Fibroblast of lung (primary cell): ENCODE measurements around the gene MLKL. TPM values are rescaled to one million over a fixed set of nuclear protein-coding genes. Genes with fewer than 3 reads are reported as not detected.

Source experiments
- DNase-seq, 2 donors: peaks; one replicate each; pipeline versions ENCODE4 v3.0.0 to v3.0.0-alpha.2; 2010; ENCODE audit warnings: low read depth in 2 of 2
- H2AFZ ChIP-seq: 2 replicates; pipeline ENCODE4 v1.5.1; 2012; ENCODE audit warnings: low read length, control low read depth, inconsistent platforms
- H3K27ac ChIP-seq: 2 replicates; pipeline ENCODE4 v1.5.1; 2011; ENCODE audit warnings: low read length, control low read depth; ENCODE audit not compliant: insufficient read depth
- H3K27me3 ChIP-seq: 2 replicates; pipeline ENCODE4 v1.5.1; 2011; ENCODE audit warnings: mild to moderate bottlenecking, low read length; ENCODE audit not compliant: control insufficient read depth, insufficient read depth
- H3K36me3 ChIP-seq: 2 replicates; pipeline ENCODE4 v1.5.1; 2011; ENCODE audit warnings: low read length; ENCODE audit not compliant: control insufficient read depth, insufficient read depth
- H3K4me1 ChIP-seq: 2 replicates; pipeline ENCODE4 v1.5.1; 2011; ENCODE audit warnings: low read length; ENCODE audit not compliant: control insufficient read depth, insufficient read depth; ENCODE audit errors: extremely low read depth
- H3K4me2 ChIP-seq: 2 replicates; pipeline ENCODE4 v1.5.1; 2011; ENCODE audit warnings: low read length, control low read depth; ENCODE audit not compliant: insufficient read depth; ENCODE audit errors: extremely low read depth
- H3K4me3 ChIP-seq, 4 experiments: fragments of 200-600 bp in 1 of 4; sonication (generic) in 1 of 4; replicated peaks in 1 of 4; 2 replicates each; pipeline ENCODE4 v1.5.1; 2011 to 2016; ENCODE audit warnings: low read length in 4 of 4, low read depth in 3 of 4, mild to moderate bottlenecking in 3 of 4, control low read depth in 2 of 4, inconsistent platforms in 1 of 4, mixed read lengths in 1 of 4; ENCODE audit not compliant: insufficient read depth in 1 of 4; ENCODE audit errors: control extremely low read depth in 1 of 4
- H3K79me2 ChIP-seq: 2 replicates; pipeline ENCODE4 v1.5.1; 2012; ENCODE audit warnings: mild to moderate bottlenecking, low read length, inconsistent platforms; ENCODE audit not compliant: control insufficient read depth, insufficient read depth
- H3K9ac ChIP-seq: 2 replicates; pipeline ENCODE4 v1.5.1; 2011; ENCODE audit warnings: mild to moderate bottlenecking, low read length, control low read depth; ENCODE audit not compliant: insufficient read depth
- H3K9me3 ChIP-seq: 2 replicates; pipeline ENCODE4 v1.5.1; 2012; ENCODE audit warnings: low read depth, low read length; ENCODE audit not compliant: control insufficient read depth, insufficient read depth
- H4K20me1 ChIP-seq: 2 replicates; pipeline ENCODE4 v1.5.1; 2011; ENCODE audit warnings: low read length; ENCODE audit not compliant: control insufficient read depth, insufficient read depth; ENCODE audit errors: extremely low read depth
- EZH2 ChIP-seq: IDR thresholded peaks from 2 replicates; pipeline ENCODE4 v1.5.1; 2012; ENCODE audit warnings: low read length, control low read depth, mild to moderate bottlenecking; ENCODE audit errors: missing control alignments
- polyA plus RNA-seq, 2 donors: library from polyadenylated mRNA; depleted of rRNA in 1 of 2; stranded (reverse) in 1 of 2; unstranded in 1 of 2; fragments of >200 nt; gene quantifications; 2 replicates each; pipeline ENCODE4 v1.2.1, GENCODE V29; 2011 to 2012; ENCODE audit warnings: missing spikeins in 1 of 2
- total RNA-seq: library from RNA; depleted of rRNA; stranded (reverse); fragments of >200 nt; gene quantifications from 2 replicates; pipeline ENCODE4 v1.2.1, GENCODE V29; 2014
- TF ChIP-seq, protein P1 (sequence below), 2 donors: IDR thresholded peaks in 1 of 2; conservative IDR thresholded peaks in 1 of 2; 1 replicate in 1 of 2; 2 replicates in 1 of 2; pipeline ENCODE4 v1.5.1; 2011 to 2012; ENCODE audit warnings: low read length in 2 of 2, control low read depth in 1 of 2, inconsistent platforms in 1 of 2, low read depth in 1 of 2, mild to moderate bottlenecking in 1 of 2

MLKL gene
- total and polyA plus RNA-seq, 2 donors (not counting 1 experiment from before 2014, with no cell fraction given) = 4.8 to 5.8 TPM

DNA sequence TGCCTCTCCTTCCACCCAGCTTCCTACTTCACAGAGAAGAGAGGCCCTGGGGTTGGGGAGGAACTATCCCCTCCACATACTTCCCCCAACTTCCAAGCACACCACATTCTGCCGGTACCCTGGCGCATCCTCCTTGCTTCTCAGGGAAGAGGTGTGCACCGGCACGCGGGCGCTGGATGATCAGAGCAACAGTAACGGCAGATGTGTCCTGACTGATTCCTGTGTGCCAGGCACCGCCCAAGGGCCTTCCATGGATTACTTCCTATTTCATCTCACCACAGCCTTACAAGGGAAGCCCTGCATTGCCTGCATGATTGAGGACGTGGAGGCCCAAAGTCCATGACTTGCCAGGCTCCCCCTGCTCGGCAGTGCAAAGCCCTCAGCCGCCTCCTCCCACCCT lies 21.1 kb upstream of the MLKL start:
- Histone ChIP-seq H3K4me2 (no peak overlapping the region), H3K9ac (no peak overlapping the region), H3K79me2 (no peaks in the 10 kb centered on the region), H2AFZ (no peak overlapping the region), H3K27me3 (no peaks in the 10 kb centered on the region), H4K20me1 (no peaks in the 10 kb centered on the region), H3K36me3 (no peaks in the 10 kb centered on the region), H3K9me3 (no peaks in the 10 kb centered on the region), H3K4me3 (no peak overlapping the region), H3K27ac (no peak overlapping the region), H3K4me1 (no peaks in the 10 kb centered on the region)
- TF ChIP-seq, protein P1, sequence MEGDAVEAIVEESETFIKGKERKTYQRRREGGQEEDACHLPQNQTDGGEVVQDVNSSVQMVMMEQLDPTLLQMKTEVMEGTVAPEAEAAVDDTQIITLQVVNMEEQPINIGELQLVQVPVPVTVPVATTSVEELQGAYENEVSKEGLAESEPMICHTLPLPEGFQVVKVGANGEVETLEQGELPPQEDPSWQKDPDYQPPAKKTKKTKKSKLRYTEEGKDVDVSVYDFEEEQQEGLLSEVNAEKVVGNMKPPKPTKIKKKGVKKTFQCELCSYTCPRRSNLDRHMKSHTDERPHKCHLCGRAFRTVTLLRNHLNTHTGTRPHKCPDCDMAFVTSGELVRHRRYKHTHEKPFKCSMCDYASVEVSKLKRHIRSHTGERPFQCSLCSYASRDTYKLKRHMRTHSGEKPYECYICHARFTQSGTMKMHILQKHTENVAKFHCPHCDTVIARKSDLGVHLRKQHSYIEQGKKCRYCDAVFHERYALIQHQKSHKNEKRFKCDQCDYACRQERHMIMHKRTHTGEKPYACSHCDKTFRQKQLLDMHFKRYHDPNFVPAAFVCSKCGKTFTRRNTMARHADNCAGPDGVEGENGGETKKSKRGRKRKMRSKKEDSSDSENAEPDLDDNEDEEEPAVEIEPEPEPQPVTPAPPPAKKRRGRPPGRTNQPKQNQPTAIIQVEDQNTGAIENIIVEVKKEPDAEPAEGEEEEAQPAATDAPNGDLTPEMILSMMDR (conservative IDR thresholded peaks at IDR 0.05 in 1 of 2, IDR thresholded peaks at IDR 0.05 in 1 of 2; ENCODE audit: low read depth in 1 of 2, low read length in 2 of 2) = no peak
- no peak for TF ChIP-seq EZH2
- no peak for DNase-seq

DNA sequence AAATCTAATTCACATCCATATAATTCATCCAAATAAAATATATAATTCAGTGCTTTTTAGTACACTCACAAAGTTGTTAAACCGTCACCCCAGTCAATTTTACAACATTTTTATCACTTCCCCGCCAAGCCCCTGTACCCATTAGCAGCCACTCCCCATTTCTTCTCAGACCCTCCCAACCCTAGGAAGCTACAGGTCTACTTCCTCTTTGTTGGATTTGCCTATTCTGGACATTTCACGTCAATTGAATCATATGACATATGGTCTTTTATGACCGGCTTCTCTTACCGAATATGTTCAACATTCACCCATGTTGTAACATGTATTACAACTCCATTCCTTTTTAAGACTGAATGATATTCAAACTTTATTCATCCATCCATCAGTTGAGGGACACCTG lies 19.9 kb upstream of the MLKL start:
- H3K27ac ChIP-seq = no peak overlapping the region
- no peak for TF ChIP-seq EZH2
- TF ChIP-seq, protein P1 (conservative IDR thresholded peaks at IDR 0.05 in 1 of 2, IDR thresholded peaks at IDR 0.05 in 1 of 2; ENCODE audit: low read depth in 1 of 2, low read length in 2 of 2) = no peak
- no peaks in the 10 kb centered on the region for H4K20me1 ChIP-seq
- H3K9ac ChIP-seq = no peak overlapping the region
- H3K79me2 ChIP-seq = no peaks in the 10 kb centered on the region
- H3K4me3 ChIP-seq = no peak overlapping the region
- no peaks in the 10 kb centered on the region for H3K9me3 ChIP-seq
- no peak for DNase-seq
- no peaks in the 10 kb centered on the region for H3K4me1 ChIP-seq
- no peaks in the 10 kb centered on the region for H3K27me3 ChIP-seq
- H2AFZ ChIP-seq = no peak overlapping the region
- H3K4me2 ChIP-seq = no peak overlapping the region
- H3K36me3 ChIP-seq = no peaks in the 10 kb centered on the region

DNA sequence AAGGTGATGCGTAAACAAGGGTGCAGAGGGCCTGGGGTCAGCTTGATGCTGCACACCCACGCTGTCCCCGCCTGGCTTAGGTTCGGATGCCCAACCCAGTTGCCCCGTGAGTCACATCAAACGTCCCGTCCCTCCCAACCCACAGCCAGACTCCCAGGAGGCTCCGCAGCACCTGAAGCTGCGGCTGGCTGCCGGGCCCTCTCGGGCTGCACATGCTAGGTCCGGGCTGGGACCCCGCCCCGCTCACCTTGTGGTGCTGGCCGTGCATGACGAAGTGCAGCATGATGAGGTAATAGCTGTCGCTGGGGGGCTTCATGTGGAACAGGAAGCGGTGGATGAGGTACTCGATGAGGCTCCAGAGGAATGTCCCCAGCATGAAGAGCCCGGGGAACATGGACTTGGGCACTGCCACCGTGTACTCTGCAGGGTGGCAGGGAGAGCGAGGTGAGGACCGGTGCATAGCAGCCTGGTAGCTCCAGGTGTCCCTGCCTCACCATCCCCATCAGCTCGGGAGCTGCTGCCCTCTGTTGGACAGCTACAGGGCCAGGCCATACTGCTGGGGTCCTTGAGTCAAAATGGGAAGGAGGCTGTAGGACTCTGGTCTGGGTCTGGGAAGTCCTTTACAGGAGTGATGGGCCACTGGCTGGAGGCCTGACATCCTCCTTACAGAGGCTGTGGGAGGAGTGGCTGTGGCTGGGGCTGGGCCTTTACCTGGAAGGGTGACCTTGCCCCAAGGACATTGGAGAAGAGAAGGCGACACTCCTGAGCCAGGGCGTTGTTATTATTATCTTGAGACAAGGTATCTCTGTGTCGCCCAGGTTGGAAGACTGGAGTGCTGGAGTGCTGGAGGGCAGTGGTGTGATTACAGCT lies 18.3 kb upstream of the MLKL start:
- Histone ChIP-seq H3K79me2 (no peaks in the 10 kb centered on the region), H3K36me3 (no peaks in the 10 kb centered on the region), H3K4me2 (no peak overlapping the region), H3K9ac (no peak overlapping the region), H4K20me1 (no peaks in the 10 kb centered on the region), H3K27ac (no peak overlapping the region), H3K27me3 (no peaks in the 10 kb centered on the region), H2AFZ (no peak overlapping the region), H3K9me3 (no peaks in the 10 kb centered on the region), H3K4me1 (no peaks in the 10 kb centered on the region), H3K4me3 (no peak overlapping the region)
- TF ChIP-seq EZH2 = no peak
- TF ChIP-seq, protein P1 (conservative IDR thresholded peaks at IDR 0.05 in 1 of 2, IDR thresholded peaks at IDR 0.05 in 1 of 2; ENCODE audit: low read depth in 1 of 2, low read length in 2 of 2) = no peak
- no peak for DNase-seq
